NCI-H526 (cell line): ENCODE measurements around the gene ARL11.

ENCODE experiments used
- DNase-seq, 2 experiments: peaks; one replicate each; lab custom pipeline; 2025; lab: John Stamatoyannopoulos, UW

Gene ARL11

DNA sequence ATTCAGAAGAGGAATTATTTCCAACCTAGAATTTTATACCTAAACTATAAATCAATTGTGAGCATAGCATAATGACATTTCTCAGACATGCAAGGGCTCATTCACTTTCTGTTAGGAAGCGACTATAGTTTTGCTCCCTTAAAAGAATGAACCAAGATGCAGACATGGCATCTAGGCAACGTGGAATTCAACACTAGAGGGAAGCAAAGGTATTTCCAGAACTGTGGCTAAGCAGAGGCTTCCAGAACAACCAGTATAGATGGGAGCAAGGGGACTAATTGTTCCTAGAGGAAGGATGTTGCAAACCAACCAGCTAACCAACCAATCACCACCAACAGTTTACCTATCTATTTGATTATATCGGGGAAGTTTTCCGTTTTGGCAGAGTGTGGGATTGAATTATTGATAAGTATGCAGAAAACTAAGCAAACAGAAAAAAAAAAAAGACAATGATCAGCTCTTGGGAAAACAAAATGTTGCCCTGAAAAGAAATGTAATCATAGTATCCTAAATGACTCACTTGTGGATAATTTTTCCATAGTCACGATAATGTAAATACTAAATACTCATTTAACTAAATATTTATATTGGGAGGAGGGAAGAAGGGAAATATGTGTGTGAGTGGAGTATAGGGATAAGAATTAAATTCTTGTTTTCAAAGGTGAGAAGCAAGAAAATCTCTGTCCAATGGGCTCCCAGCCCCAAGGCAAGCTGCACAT is 21.1 kb downstream of the ARL11 start:
- DNase-seq: peak; percentile 19 to 68

DNA sequence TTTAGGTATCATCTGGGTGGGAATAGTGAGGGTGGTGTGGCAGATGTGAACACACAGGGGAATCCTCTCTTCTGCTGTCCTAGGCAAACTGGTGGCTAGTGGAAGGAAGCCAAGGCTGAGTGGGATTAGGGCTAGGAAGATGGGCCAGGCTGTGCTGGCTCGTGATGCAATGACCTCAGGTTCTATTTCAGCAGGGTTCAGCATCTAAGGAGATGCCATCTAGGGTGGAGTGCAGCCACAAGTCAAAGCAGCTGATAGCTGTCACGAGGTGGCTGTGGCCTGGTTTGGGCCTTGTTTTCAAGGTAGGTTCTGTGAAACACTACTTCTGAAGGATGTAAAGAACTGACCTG is 21.6 kb downstream of the ARL11 start:
- DNase-seq: no peak

- DNase-seq: no peak
Measured at GRCh38 chr13:49651570-49652354, 23.5 kb downstream of the ARL11 start.

DNA sequence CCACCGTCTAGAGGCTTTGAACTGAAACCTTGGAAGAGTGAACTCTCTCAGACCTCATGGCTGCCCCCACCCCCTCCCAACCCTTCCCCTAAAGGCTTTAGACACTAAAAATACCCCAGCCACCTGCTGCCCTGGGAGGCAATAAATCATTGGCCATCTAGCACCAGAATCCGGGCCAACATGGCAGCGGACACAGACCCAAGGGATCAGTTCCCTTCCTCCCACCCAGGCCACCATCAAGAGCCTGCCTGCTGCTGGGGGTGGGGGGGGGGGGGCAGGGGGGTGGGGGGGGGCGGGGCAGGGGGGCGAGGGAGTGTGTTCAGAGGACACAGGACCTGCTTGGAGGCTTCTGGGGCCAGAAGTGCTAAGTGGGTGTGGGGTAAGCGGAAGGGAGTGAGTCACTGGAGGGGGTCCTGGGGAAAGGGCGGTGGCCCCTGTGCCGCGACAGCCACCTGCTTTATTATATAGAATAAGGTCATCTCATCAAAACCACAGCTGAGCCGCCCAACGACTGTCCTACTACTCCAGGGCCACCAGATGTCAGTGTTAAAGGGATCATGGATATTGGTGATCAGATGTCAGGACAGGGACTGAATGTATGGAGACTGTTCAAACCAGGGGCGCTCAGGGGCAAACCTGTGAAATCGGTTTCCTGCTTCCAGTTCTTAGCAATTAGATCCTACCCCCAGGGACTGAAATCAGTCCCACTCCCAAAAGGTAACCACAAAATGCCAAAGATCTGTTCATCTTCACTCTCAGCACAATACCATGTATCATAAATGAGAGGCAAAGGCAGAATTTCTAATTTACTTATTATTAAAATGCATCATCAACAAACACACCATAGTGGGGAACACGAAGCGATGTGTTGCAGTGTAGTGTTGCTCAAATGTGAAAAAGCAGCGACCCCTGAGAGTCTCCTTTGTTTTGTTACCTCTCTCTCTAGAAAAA is 24.3 kb downstream of the ARL11 start:
- peak; percentile 71 to 89 for DNase-seq

GRCh38 chr13:49653478-49653877 is 25.2 kb downstream of the ARL11 start:
- DNase-seq: no peak

- no peak for DNase-seq
Measured at GRCh38 chr13:49654011-49654410, 25.7 kb downstream of the ARL11 start.

- no peak for DNase-seq
Measured at GRCh38 chr13:49655906-49656305, 27.6 kb downstream of the ARL11 start.

DNA sequence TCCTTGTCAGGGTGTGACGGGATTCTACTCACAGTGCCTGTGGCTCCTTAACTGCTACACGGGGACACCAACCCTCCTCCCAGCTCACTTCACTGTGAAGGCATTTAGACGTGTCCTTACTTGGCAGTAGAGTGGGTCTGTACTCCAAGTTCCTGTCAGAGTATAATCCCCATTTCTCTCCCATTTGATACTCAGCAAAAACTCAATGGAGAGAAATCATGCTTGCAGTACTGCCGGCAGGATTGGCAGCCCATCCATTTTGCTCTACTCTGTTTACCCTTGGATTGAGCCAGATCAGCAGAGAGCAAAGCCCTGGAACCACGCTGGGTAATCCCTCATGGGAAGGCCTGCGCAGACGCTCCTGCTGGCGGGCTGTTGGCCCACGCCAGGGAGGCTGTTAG is 28.9 kb downstream of the ARL11 start:
- no peak for DNase-seq

DNA sequence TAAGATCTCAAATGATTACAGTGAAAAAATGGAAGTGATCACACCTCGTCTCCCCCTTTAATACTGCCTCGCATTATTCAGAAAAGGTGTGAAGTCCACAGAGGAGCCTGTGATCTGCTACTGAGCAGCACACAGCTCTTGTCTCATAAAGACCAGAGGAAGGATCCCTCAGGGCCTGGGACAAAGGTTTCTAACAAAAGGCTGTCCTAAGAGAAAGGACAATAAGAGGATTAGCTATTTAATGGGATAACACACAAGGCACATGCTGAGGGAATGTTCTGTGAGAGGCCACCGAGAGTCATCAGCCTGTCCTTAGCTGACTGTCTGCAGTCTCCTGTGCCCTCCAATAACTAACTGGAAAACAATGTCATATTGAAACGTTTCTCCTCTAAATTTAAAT is 36.3 kb downstream of the ARL11 start:
- no peak for DNase-seq

DNA sequence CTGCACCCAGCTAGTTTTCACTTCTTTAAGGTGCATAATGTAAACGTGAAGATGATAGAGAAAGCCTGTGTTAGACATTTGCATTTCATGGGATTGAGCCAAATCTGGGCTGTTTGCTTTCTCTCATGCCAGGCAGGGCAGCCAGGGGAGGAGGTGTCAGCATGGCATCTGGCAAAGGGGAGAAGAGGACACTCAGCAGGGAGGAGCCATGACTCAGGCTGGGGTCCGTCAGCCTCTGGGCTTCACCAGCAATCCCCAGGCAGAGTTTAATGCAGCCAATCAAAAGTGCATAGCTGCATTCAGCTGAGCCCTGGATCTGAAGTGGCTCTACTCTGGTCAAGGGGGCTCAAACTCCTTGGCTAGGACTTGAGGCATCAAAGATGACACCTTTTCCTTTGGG is 39.5 kb downstream of the ARL11 start:
- DNase-seq: no peak

DNA sequence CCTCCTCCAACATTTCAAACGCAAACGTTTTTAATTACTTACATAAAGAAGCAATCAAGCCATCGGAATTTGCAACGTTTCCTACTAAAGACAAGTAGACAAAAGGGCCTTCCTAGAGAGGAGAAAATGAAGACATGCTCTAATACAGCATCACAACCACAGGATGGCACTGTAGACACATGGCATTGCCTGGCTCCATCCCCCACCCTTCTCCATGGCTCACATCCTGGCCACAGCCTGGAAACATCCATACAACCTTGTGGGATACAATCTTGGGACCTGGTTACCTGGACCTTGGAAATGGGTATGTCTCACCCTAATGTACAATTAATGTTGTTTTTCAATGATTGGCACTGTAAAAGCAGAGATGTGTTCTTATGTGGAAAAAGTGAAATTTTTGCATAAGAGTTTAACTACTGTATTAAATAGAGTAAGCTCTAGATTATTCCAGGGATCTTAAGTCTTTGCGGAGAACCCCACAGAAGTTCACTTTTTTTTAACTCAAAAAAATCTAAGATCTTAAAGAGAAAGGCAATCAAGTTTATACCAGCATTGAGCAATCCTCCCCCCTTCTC is 41.5 kb downstream of the ARL11 start:
- DNase-seq: peak; percentile 51 to 83

DNA sequence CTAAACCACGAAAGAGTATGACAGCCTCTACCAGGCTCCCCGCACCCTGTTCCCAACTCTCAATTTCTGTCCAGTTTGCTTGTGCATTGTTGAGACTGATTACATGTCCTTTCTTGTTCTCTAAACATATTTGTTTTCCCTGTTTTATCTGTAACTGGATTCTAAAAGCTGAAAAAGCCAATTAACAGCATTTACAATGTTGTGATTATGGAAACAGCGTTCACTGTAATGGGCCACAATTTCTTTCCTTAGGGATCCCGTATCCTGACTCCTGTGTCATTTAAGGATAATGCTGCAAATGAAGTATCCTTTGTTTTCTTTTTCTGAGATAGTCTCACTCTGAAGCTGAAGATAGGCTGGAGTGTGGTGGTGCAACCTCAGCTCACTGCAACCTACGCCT is 42.5 kb downstream of the ARL11 start:
- no peak for DNase-seq

DNA sequence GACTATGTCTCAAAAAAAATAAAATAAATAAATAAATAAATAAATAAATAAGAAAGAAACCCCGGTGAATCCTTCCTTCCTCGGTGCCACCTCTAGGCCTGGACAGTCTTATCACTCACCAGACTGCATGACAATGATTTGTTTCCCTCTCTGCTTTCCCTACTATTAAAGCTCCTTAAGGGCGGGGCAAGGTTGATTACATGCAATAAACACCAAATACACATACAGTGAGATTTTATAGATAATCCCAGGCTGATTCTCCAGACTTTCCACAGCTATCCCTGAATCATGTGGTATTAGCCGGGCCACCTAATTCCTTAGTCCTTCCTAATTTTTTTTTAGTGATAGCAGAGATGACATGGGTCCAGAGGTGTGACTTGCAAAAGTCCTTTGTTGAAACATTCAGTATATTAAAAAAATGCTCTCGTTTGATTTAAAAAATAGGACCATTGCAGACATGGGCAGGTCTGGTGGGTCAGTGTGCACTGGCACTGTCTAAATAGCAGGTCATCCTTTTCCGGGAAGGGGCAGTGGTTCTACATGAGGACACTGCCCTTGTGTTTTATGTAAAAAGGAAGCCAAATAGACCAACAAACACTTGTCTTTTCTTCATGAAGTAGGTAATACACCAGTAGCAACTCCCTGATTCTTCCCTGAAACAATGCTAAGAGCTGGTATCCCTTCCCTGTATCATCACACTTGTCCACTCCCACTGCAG is 48.4 kb downstream of the ARL11 start:
- DNase-seq: no peak

GRCh38 chr13:49678191-49678914 is 50.0 kb downstream of the ARL11 start:
- DNase-seq: no peak

GRCh38 chr13:49679246-49679645 is 50.9 kb downstream of the ARL11 start:
- DNase-seq: no peak

DNA sequence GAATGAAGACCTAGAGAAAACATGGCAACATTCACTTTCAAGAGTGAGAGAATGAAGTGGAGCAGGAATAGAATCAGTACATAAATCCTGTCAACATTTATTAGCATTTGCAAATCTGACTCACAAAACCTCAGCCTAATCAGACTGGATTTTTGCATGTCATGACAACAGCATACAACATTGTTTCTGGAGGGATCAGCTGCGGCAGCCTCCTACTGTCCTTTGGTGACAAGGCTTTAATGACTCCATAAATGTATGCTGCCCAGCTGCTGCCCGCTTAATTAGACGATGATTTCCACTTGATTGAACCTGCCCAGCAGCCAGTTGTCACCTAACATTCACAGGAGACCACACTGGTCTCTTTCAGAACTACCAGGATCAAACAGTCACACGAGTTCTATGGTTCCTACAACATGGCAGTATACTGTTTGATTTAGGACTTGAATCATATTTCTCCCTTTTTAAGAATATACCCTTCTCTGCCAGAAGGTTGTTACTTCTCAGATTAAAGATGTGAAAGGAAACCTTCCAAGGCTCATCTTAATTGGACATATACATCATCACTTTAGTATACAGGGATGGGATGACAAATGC is 53.6 kb downstream of the ARL11 start:
- DNase-seq: peak; percentile 87 to 90
